Measurements from ENCODE around the gene BICD1.

Gene BICD1

GRCh38 chr12:32399370-32400113 lies 292.9 kb downstream of the BICD1 start, which contains the start of gene FGD4:
Gene FGD4 (plus strand): TSS chr12:32399558.
- peak; percentile 59 for TF ChIP-seq CTCF (IDR thresholded peaks at IDR 0.05; ENCODE audit: control insufficient read depth, extremely low read depth, insufficient read depth)
- DNase-seq (ENCODE audit: low read depth) = peak; percentile 87
- H3K4me3 ChIP-seq (ENCODE audit: low read depth, low read length) = peak within 1 kb of the TSS; percentile 63

GRCh38 chr12:32400114-32400672 lies 293.5 kb downstream of the BICD1 start:
- DNase-seq (ENCODE audit: low read depth) = peak; percentile 13
- no peak for TF ChIP-seq CTCF (IDR thresholded peaks at IDR 0.05; ENCODE audit: control insufficient read depth, extremely low read depth, insufficient read depth)

GRCh38 chr12:32400866-32401265 lies 294.2 kb downstream of the BICD1 start:
- DNase-seq (ENCODE audit: low read depth) = no peak
- H3K4me3 ChIP-seq (ENCODE audit: low read depth, low read length) = peak overlapping the region; percentile 63
- no peak for TF ChIP-seq CTCF (IDR thresholded peaks at IDR 0.05; ENCODE audit: control insufficient read depth, extremely low read depth, insufficient read depth)

More at GRCh38 chr12:32400114-32400672, 293.5 kb downstream of the BICD1 start:
- H3K4me3 ChIP-seq (ENCODE audit: low read depth, low read length) = peak overlapping the region; percentile 63

GRCh38 chr12:32402170-32402569 lies 295.5 kb downstream of the BICD1 start:
- no peak overlapping the region for H3K4me3 ChIP-seq (ENCODE audit: low read depth, low read length)
- no peak for DNase-seq (ENCODE audit: low read depth)
- no peak for TF ChIP-seq CTCF (IDR thresholded peaks at IDR 0.05; ENCODE audit: control insufficient read depth, extremely low read depth, insufficient read depth)

- TF ChIP-seq CTCF (IDR thresholded peaks at IDR 0.05; ENCODE audit: control insufficient read depth, extremely low read depth, insufficient read depth) = no peak
- no peak for DNase-seq (ENCODE audit: low read depth)
- no peak overlapping the region for H3K4me3 ChIP-seq (ENCODE audit: low read depth, low read length)
Observed at GRCh38 chr12:32402946-32403345, 296.3 kb downstream of the BICD1 start.

GRCh38 chr12:32407795-32408194 lies 301.1 kb downstream of the BICD1 start:
- H3K4me3 ChIP-seq (ENCODE audit: low read depth, low read length) = no peak overlapping the region
- DNase-seq (ENCODE audit: low read depth) = no peak
- TF ChIP-seq CTCF (IDR thresholded peaks at IDR 0.05; ENCODE audit: control insufficient read depth, extremely low read depth, insufficient read depth) = no peak
